HCT116 (cell line): ENCODE results near the gene SH3GL2. TPM values are rescaled to one million over a fixed set of nuclear protein-coding genes. Genes with fewer than 3 reads are reported as not detected.

ENCODE experiments used
- ATAC-seq: fragments of 200-7000 bp; cut with Tn5 transposase; 2 replicates; pipeline ENCODE4 v1.9.1; 2020; ENCODE audit warnings: mild to moderate bottlenecking, moderate library complexity
- BruUV-seq: library from RNA; stranded (reverse); fragments of 400-500 nt; replicated peaks from 2 replicates; lab custom pipeline; 2021; lab: Mats Ljungman, UMichigan
- CTCF ChIA-PET: fragments of 300-600 bp; sonication (Branson Sonifier 250); formaldehyde crosslinking; loops from one replicate; lab custom pipeline; 2021; ENCODE audit warnings: antibody characterized with exemption; lab: Charles Lee
- POLR2A ChIA-PET: fragments of 300-600, 350-600 bp; sonication (Branson Sonifier 250); formaldehyde crosslinking; loops from one replicate; lab custom pipeline; 2021; ENCODE audit warnings: antibody characterized with exemption; lab: Charles Lee
- RAD21 ChIA-PET, 2 experiments: fragments of 300-600 bp; sonication (Branson Sonifier 250); formaldehyde crosslinking; loops; one replicate each; lab custom pipeline; 2023; ENCODE audit warnings: low total read pairs in 2 of 2; ENCODE audit not compliant: uncharacterized antibody in 2 of 2, unreplicated experiment in 2 of 2, low non-redundant PET in 1 of 2; lab: Charles Lee
- DNase-seq: peaks from one replicate; pipeline ENCODE4 v3.0.0-alpha.2; 2010; ENCODE audit warnings: low read depth, low spot score
- H2AFZ ChIP-seq: fragments of 200-600 bp; shearing (Covaris generic), sonication (generic); 2 replicates; pipeline ENCODE4 v1.6.1; 2017; ENCODE audit warnings: low read depth, mixed run types, mixed read lengths, antibody characterized with exemption, low read length; ENCODE audit not compliant: poor library complexity, severe bottlenecking
- H3K27ac ChIP-seq: 2 replicates; pipeline ENCODE4 v1.5.1; 2012; ENCODE audit warnings: low read depth, low read length
- H3K27me3 ChIP-seq: fragments of 200-600 bp; sonication (generic); 2 replicates; pipeline ENCODE4 v1.6.1; 2016; ENCODE audit warnings: mixed run types, low read length, mixed read lengths; ENCODE audit not compliant: insufficient read depth
- H3K36me3 ChIP-seq, 2 experiments: fragments of 200-500 bp in 1 of 2; fragments of 200-600 bp in 1 of 2; sonication (Bioruptor generic) in 1 of 2; sonication (generic) in 1 of 2; 2 replicates each; pipeline versions ENCODE4 v1.5.1 to v1.6.1; 2014 to 2016; ENCODE audit warnings: low read length in 2 of 2, inconsistent platforms in 1 of 2, mixed read lengths in 1 of 2, mixed run types in 1 of 2; ENCODE audit not compliant: insufficient read depth in 2 of 2, control insufficient read depth in 1 of 2
- H3K4me1 ChIP-seq, 2 experiments: fragments of 200-600 bp in 1 of 2; sonication (generic) in 1 of 2; 2 replicates each; pipeline versions ENCODE4 v1.5.1 to v1.6.1; 2012 to 2017; ENCODE audit warnings: low read length in 2 of 2, inconsistent platforms in 1 of 2, mild to moderate bottlenecking in 1 of 2, mixed read lengths in 1 of 2, mixed run types in 1 of 2, moderate library complexity in 1 of 2; ENCODE audit not compliant: insufficient read depth in 2 of 2, control insufficient read depth in 1 of 2
- H3K4me2 ChIP-seq: fragments of 200-600 bp; sonication (generic); 2 replicates; pipeline ENCODE4 v1.6.1; 2017; ENCODE audit warnings: mixed run types, low read length, mixed read lengths
- H3K4me3 ChIP-seq, 2 experiments: fragments of 200-600 bp in 1 of 2; sonication (generic) in 1 of 2; replicated peaks in 1 of 2; 2 replicates each; pipeline ENCODE4 v1.5.1; 2011 to 2016; ENCODE audit warnings: low read length in 2 of 2, control low read depth in 1 of 2, low read depth in 1 of 2, mild to moderate bottlenecking in 1 of 2, mixed read lengths in 1 of 2, mixed run types in 1 of 2
- H3K79me2 ChIP-seq: fragments of 200-600 bp; sonication (generic); 2 replicates; pipeline ENCODE4 v1.6.1; 2017; ENCODE audit warnings: mild to moderate bottlenecking, mixed run types, low read length, moderate library complexity, mixed read lengths; ENCODE audit not compliant: insufficient read depth
- H3K9ac ChIP-seq: fragments of 200-600 bp; sonication (generic); 2 replicates; pipeline ENCODE4 v1.6.1; 2016; ENCODE audit warnings: low read length, mixed read lengths
- H3K9me2 ChIP-seq: fragments of 200-600 bp; sonication (generic), shearing (Covaris generic); 2 replicates; pipeline ENCODE4 v1.6.1; 2017; ENCODE audit warnings: mixed run types, mild to moderate bottlenecking, moderate library complexity; ENCODE audit not compliant: insufficient read depth
- H3K9me3 ChIP-seq, 2 experiments: fragments of 200-500 bp in 1 of 2; fragments of 200-600 bp in 1 of 2; sonication (Bioruptor generic) in 1 of 2; sonication (generic) in 1 of 2; 2 replicates each; pipeline ENCODE4 v1.6.1; 2014 to 2017; ENCODE audit warnings: low read length in 2 of 2, mixed read lengths in 2 of 2, inconsistent platforms in 1 of 2, low read depth in 1 of 2, mild to moderate bottlenecking in 1 of 2, mixed run types in 1 of 2, moderate library complexity in 1 of 2; ENCODE audit not compliant: control insufficient read depth in 1 of 2, insufficient read depth in 1 of 2
- H4K20me1 ChIP-seq: fragments of 200-600 bp; sonication (generic), shearing (Covaris generic); 2 replicates; pipeline ENCODE4 v1.6.1; 2017; ENCODE audit warnings: mixed run types, mild to moderate bottlenecking, moderate library complexity; ENCODE audit not compliant: insufficient read depth
- CEBPB ChIP-seq: IDR thresholded peaks from 2 replicates; pipeline ENCODE4 v1.6.1; 2012; ENCODE audit warnings: low read depth
- CTCF ChIP-seq, 3 experiments: fragments of 200-600 bp in 1 of 3; sonication (generic) in 1 of 3; IDR thresholded peaks in 2 of 3; conservative IDR thresholded peaks in 1 of 3; 2 replicates each; pipeline ENCODE4 v1.5.1; 2012 to 2017; ENCODE audit warnings: low read depth in 2 of 3, low read length in 2 of 3, antibody characterized with exemption in 1 of 3, borderline replicate concordance in 1 of 3, control low read depth in 1 of 3, mild to moderate bottlenecking in 1 of 3, mixed read lengths in 1 of 3, mixed run types in 1 of 3, moderate library complexity in 1 of 3; ENCODE audit not compliant: insufficient read depth in 1 of 3
- ELF1 ChIP-seq: IDR thresholded peaks from 2 replicates; pipeline ENCODE4 v1.6.1; 2012; ENCODE audit warnings: low read depth, borderline replicate concordance
- EZH2 ChIP-seq: fragments of 200-600 bp; sonication (generic); IDR thresholded peaks from 2 replicates; pipeline ENCODE4 v1.6.1; 2017; ENCODE audit warnings: antibody characterized with exemption, mixed run types
- FOSL1 ChIP-seq: IDR thresholded peaks from 2 replicates; pipeline ENCODE4 v1.6.1; 2012; ENCODE audit warnings: low read depth
- RAD21 ChIP-seq: IDR thresholded peaks from 2 replicates; pipeline ENCODE4 v1.6.1; 2012; ENCODE audit warnings: low read depth, mild to moderate bottlenecking
- REST ChIP-seq: IDR thresholded peaks from 2 replicates; pipeline ENCODE4 v1.6.1; 2012; ENCODE audit warnings: low read depth
- SIN3A ChIP-seq: IDR thresholded peaks from 2 replicates; pipeline ENCODE4 v1.6.1; 2012; ENCODE audit warnings: low read depth
- YY1 ChIP-seq: IDR thresholded peaks from 2 replicates; pipeline ENCODE4 v1.6.1; 2011; ENCODE audit warnings: low read length, low read depth, moderate library complexity, mild to moderate bottlenecking; ENCODE audit not compliant: insufficient replicate concordance; ENCODE audit errors: extremely low read depth
- intact Hi-C: fragments of 100-400 bp; cut with micrococcal nuclease; formaldehyde crosslinking; loops from 2 replicates; pipeline ENCODE4 v1.10.0; 2022
- total RNA-seq: library from RNA; stranded (reverse); gene quantifications from one replicate; pipeline ENCODE4 v1.2.1, GENCODE V29; 2021; ENCODE audit not compliant: unreplicated experiment
- TF ChIP-seq, protein P1 (sequence below): IDR thresholded peaks from 2 replicates; pipeline ENCODE4 v1.6.1; 2012

SH3GL2 gene
- total RNA-seq, 1 experiment from 2014 or later = not detected

- no peak for TF ChIP-seq REST
- TF ChIP-seq ELF1 = no peak
- no peak for TF ChIP-seq SIN3A
- TF ChIP-seq YY1 = no peak
These were observed 160.9 kb downstream of the SH3GL2 start (continued) for GRCh38 chr9:17739736-17740135.

GRCh38 chr9:17742067-17742466 is 163.2 kb downstream of the SH3GL2 start:
- ChIA-PET RAD21 (no interaction called here), CTCF (no interaction called here), POLR2A (no interaction called here)
- H3K27me3 ChIP-seq = no peaks in the 10 kb centered on the region
- intact Hi-C loops = no loop called here
- no peak overlapping the region for H3K27ac ChIP-seq
- ATAC-seq (no peak), DNase-seq (no peak)
- no peaks in the 10 kb centered on the region for H3K4me1 ChIP-seq
- H3K4me3 ChIP-seq = no peak overlapping the region
- no peaks in the 10 kb centered on the region for H3K36me3 ChIP-seq
- no peak overlapping the region for H2AFZ ChIP-seq
- no peak overlapping the region for H3K9ac ChIP-seq
- no peaks in the 10 kb centered on the region for H3K79me2 ChIP-seq
- H3K9me2 ChIP-seq = no peaks in the 10 kb centered on the region
- no TSS peak for BruUV-seq
- TF ChIP-seq CEBPB (no peak), FOSL1 (no peak), EZH2 (no peak), RAD21 (no peak), CTCF (IDR thresholded peaks at IDR 0.05 in 2 of 3, conservative IDR thresholded peaks at IDR 0.05 in 1 of 3; ENCODE audit: borderline replicate concordance in 1 of 3, insufficient read depth in 1 of 3, low read depth in 2 of 3, low read length in 2 of 3) (peak in 2 of 3 experiments; percentile 10 to 40; a peak in 3 of 6 replicates)
- TF ChIP-seq, protein P1, sequence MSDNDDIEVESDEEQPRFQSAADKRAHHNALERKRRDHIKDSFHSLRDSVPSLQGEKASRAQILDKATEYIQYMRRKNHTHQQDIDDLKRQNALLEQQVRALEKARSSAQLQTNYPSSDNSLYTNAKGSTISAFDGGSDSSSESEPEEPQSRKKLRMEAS = no peak
- H4K20me1 ChIP-seq = no peaks in the 10 kb centered on the region
- H3K9me3 ChIP-seq = no peaks in the 10 kb centered on the region
- no peak overlapping the region for H3K4me2 ChIP-seq
